SK-N-SH (cell line): Measurements from ENCODE around the gene TMEM255B. TPM values are rescaled to one million over a fixed set of nuclear protein-coding genes. Genes with fewer than 3 reads are reported as not detected.
A peak's percentile ranks its signal among the peaks of the same experiment; 100 is the strongest.

Experiments used
- CTCF ChIA-PET: fragments of 300-600, 350-600 bp; formaldehyde crosslinking; extraction: SDS; loops from one replicate; lab custom pipeline; 2021; lab: Yijun Ruan, JAX
- POLR2A ChIA-PET: fragments of 350-600 bp; sonication (Branson Sonifier 250); formaldehyde crosslinking; extraction: SDS; loops from one replicate; lab custom pipeline; 2020; ENCODE audit warnings: antibody characterized with exemption, inconsistent platforms; lab: Yijun Ruan, JAX
- DNase-seq: peaks from one replicate; pipeline ENCODE4 v3.0.0; 2012
- H2AFZ ChIP-seq: fragments of 200-600 bp; sonication (generic); 2 replicates; pipeline ENCODE4 v1.8.1; 2016; ENCODE audit warnings: antibody characterized with exemption, mild to moderate bottlenecking, low read depth
- H3F3A ChIP-seq: fragments of 200-600 bp; sonication (generic); replicated peaks from 2 replicates; pipeline ENCODE3; 2016; ENCODE audit warnings: antibody characterized with exemption, mild to moderate bottlenecking; ENCODE audit not compliant: insufficient read depth
- H3K27ac ChIP-seq, 2 experiments: fragments of 200-500 bp in 1 of 2; fragments of 200-600 bp in 1 of 2; sonication (Bioruptor generic) in 1 of 2; sonication (generic), shearing (Covaris generic) in 1 of 2; 2 replicates each; pipeline versions ENCODE4 v1.5.1 to v1.6.1; 2014 to 2016; ENCODE audit warnings: low read depth in 2 of 2, inconsistent platforms in 1 of 2, low read length in 1 of 2, mild to moderate bottlenecking in 1 of 2, mixed read lengths in 1 of 2
- H3K27me3 ChIP-seq: fragments of 200-600 bp; sonication (generic), shearing (Covaris generic); 2 replicates; pipeline ENCODE4 v1.6.1; 2016; ENCODE audit warnings: mixed run types; ENCODE audit not compliant: insufficient read depth
- H3K36me3 ChIP-seq, 2 experiments: fragments of 200-500 bp in 1 of 2; fragments of 200-600 bp in 1 of 2; sonication (Bioruptor generic) in 1 of 2; sonication (generic) in 1 of 2; replicated peaks in 1 of 2; 2 replicates each; pipeline versions ENCODE3 to v1.5.1; 2014 to 2016; ENCODE audit warnings: low read length in 1 of 2, mild to moderate bottlenecking in 1 of 2; ENCODE audit not compliant: insufficient read depth in 2 of 2, control insufficient read depth in 1 of 2
- H3K4me1 ChIP-seq, 2 experiments: fragments of 200-500 bp in 1 of 2; fragments of 200-600 bp in 1 of 2; sonication (Bioruptor generic) in 1 of 2; sonication (generic), shearing (Covaris generic) in 1 of 2; 2 replicates each; pipeline versions ENCODE4 v1.5.1 to v1.6.1; 2014 to 2016; ENCODE audit warnings: low read depth in 1 of 2, low read length in 1 of 2, mixed run types in 1 of 2; ENCODE audit not compliant: insufficient read depth in 2 of 2, control insufficient read depth in 1 of 2
- H3K4me2 ChIP-seq: fragments of 200-600 bp; sonication (generic), shearing (Covaris generic); 2 replicates; pipeline ENCODE4 v1.6.1; 2017; ENCODE audit warnings: mixed run types
- H3K4me3 ChIP-seq, 2 experiments: fragments of 200-500 bp in 1 of 2; fragments of 200-600 bp in 1 of 2; sonication (Bioruptor generic) in 1 of 2; sonication (generic), shearing (Covaris generic) in 1 of 2; 2 replicates each; pipeline versions ENCODE4 v1.5.1 to v1.8.1; 2014 to 2016; ENCODE audit warnings: low read depth in 2 of 2, inconsistent platforms in 1 of 2, low read length in 1 of 2, mild to moderate bottlenecking in 1 of 2, mixed read lengths in 1 of 2, moderate library complexity in 1 of 2
- H3K79me2 ChIP-seq: fragments of 200-600 bp; sonication (generic); 2 replicates; pipeline ENCODE4 v1.8.1; 2017; ENCODE audit warnings: mild to moderate bottlenecking; ENCODE audit not compliant: insufficient read depth
- H3K9ac ChIP-seq: fragments of 200-600 bp; sonication (generic); 2 replicates; pipeline ENCODE4 v1.6.1; 2017; ENCODE audit warnings: mixed run types
- H3K9me2 ChIP-seq: fragments of 200-600 bp; sonication (generic); 2 replicates; pipeline ENCODE4 v1.6.1; 2017; ENCODE audit warnings: mixed run types
- H3K9me3 ChIP-seq: fragments of 200-600 bp; sonication (generic); 2 replicates; pipeline ENCODE4 v1.6.1; 2017; ENCODE audit warnings: mixed run types, mild to moderate bottlenecking, moderate library complexity
- H4K20me1 ChIP-seq: fragments of 200-600 bp; sonication (generic); 2 replicates; pipeline ENCODE4 v1.6.1; 2017; ENCODE audit warnings: mild to moderate bottlenecking, mixed run types; ENCODE audit not compliant: insufficient read depth
- CTCF ChIP-seq: fragments of 200-600 bp; sonication (generic); IDR thresholded peaks from 2 replicates; pipeline ENCODE4 v1.6.1; 2017; ENCODE audit warnings: antibody characterized with exemption, mild to moderate bottlenecking, moderate library complexity
- ELF1 ChIP-seq: IDR thresholded peaks from 2 replicates; pipeline ENCODE4 v1.4.0; 2012
- GABPA ChIP-seq: IDR thresholded peaks from 2 replicates; pipeline ENCODE4 v1.4.0; 2012; ENCODE audit warnings: low read depth, mild to moderate bottlenecking
- GATA2 ChIP-seq: sonication (generic); formaldehyde crosslinking; IDR thresholded peaks from 2 replicates; pipeline ENCODE4 v1.5.0; 2020; ENCODE audit warnings: mild to moderate bottlenecking, missing genetic modification reagents
- JUND ChIP-seq: IDR thresholded peaks from 2 replicates; pipeline ENCODE4 v1.4.0; 2012
- MAX ChIP-seq: IDR thresholded peaks from 2 replicates; pipeline ENCODE4 v1.4.0; 2012; ENCODE audit warnings: low read depth
- MXI1 ChIP-seq: IDR thresholded peaks from 2 replicates; pipeline ENCODE4 v1.6.1; 2012; ENCODE audit warnings: mild to moderate bottlenecking, low read depth, low read length, improper control_type of control experiment
- NFIC ChIP-seq: IDR thresholded peaks from 2 replicates; pipeline ENCODE4 v1.4.0; 2012; ENCODE audit warnings: borderline replicate concordance
- RAD21 ChIP-seq: IDR thresholded peaks from 2 replicates; pipeline ENCODE4 v1.6.1; 2012; ENCODE audit warnings: mild to moderate bottlenecking, low read length
- REST ChIP-seq: IDR thresholded peaks from 2 replicates; pipeline ENCODE4 v1.6.1; 2012; ENCODE audit warnings: mild to moderate bottlenecking, low read depth, low read length, moderate library complexity
- RFX5 ChIP-seq: IDR thresholded peaks from 2 replicates; pipeline ENCODE4 v1.6.1; 2012; ENCODE audit warnings: mild to moderate bottlenecking, improper control_type of control experiment, low read length
- SMC3 ChIP-seq: IDR thresholded peaks from 2 replicates; pipeline ENCODE4 v1.6.1; 2012; ENCODE audit warnings: low read depth, low read length, improper control_type of control experiment
- TCF12 ChIP-seq: IDR thresholded peaks from 2 replicates; pipeline ENCODE4 v1.4.0; 2012
- WGBS: methylation state at CpG from one replicate; pipeline ENCODE4 v1.1.6; 2017; ENCODE audit warnings: low lambda C conversion rate; 5-methylcytosine and 5-hydroxymethylcytosine counted together
- polyA plus RNA-seq, 3 experiments: library from polyadenylated mRNA; depleted of rRNA; stranded (reverse); fragments of >200 nt; gene quantifications; 2 replicates each; pipeline ENCODE4 v1.2.3, GENCODE V29; 2012

TMEM255B gene
- polyA plus RNA-seq, 1 of the 3 experiments (the other 2 are of a cell fraction): 14.8 TPM

- peaks cover 34 to 52% of the 10 kb centered on the region in 2 experiments; a peak in 3 of 4 replicates for H3K4me1 ChIP-seq
- H3K4me3 ChIP-seq: peak overlapping the region; percentile 49 to 56; a peak in 3 of 4 replicates
- no peak for DNase-seq
- H3K4me2 ChIP-seq: peak overlapping the region; percentile 86
- H3K9ac ChIP-seq: peak overlapping the region; percentile 88
- ChIA-PET POLR2A (interaction anchor here (1.7 kb wide), 1 partner anchor 14 kb away, joined by 7 read pairs; no protein-coding TSS in a partner anchor), CTCF (interaction anchor here (1.0 to 1.3 kb wide), 4 partner anchors 19 to 29 kb away, joined by 3 to 6 read pairs (median 4); no protein-coding TSS in a partner anchor)
- H3F3A ChIP-seq: peaks cover 40% of the 10 kb centered on the region
- no peaks in the 10 kb centered on the region for H3K27me3 ChIP-seq
- no peak for TF ChIP-seq GABPA
- TF ChIP-seq GATA2 (CRISPR knock-in tag): no peak
- TF ChIP-seq JUND: no peak
- no peak for TF ChIP-seq NFIC
- no peak for TF ChIP-seq TCF12
- no peak for TF ChIP-seq MAX
- TF ChIP-seq RFX5: no peak
- TF ChIP-seq CTCF: no peak
- TF ChIP-seq MXI1: no peak
- no peak for TF ChIP-seq RAD21
- no peak for TF ChIP-seq SMC3
- no peak for TF ChIP-seq REST
- TF ChIP-seq ELF1: no peak
- H3K36me3 ChIP-seq: peaks cover 13 to 34% of the 10 kb centered on the region in 2 experiments
- no peak overlapping the region for H2AFZ ChIP-seq
- peaks cover 61% of the 10 kb centered on the region for H3K79me2 ChIP-seq
- H4K20me1 ChIP-seq: no peaks in the 10 kb centered on the region; the same call in 1 of the 2 replicates
- H3K27ac ChIP-seq: peak overlapping the region; percentile 42 to 99
- 93% methylated on average over 12 of the region's 24 CpGs for WGBS
- H3K9me2 ChIP-seq: no peaks in the 10 kb centered on the region
- H3K9me3 ChIP-seq: no peaks in the 10 kb centered on the region
Observed at GRCh38 chr13:113839536-113840204, 80.6 kb downstream of the TMEM255B start.
